Fibroblast of pulmonary artery (primary cell): ENCODE results near the gene CRB1.
A peak's percentile ranks its signal among the peaks of the same experiment; 100 is the strongest.

Experiments used
- DNase-seq: peaks from one replicate; pipeline ENCODE4 v3.0.0-alpha.2; 2010; ENCODE audit warnings: low read depth
- H3K4me3 ChIP-seq: replicated peaks from 2 replicates; pipeline ENCODE4 v1.5.1; 2011; ENCODE audit warnings: low read depth, mild to moderate bottlenecking, control low read depth, low read length, moderate library complexity
- CTCF ChIP-seq: IDR thresholded peaks from 2 replicates; pipeline ENCODE4 v1.5.1; 2011; ENCODE audit warnings: mild to moderate bottlenecking, control low read depth, low read length, inconsistent platforms; ENCODE audit errors: missing control alignments

The CRB1 gene

DNA sequence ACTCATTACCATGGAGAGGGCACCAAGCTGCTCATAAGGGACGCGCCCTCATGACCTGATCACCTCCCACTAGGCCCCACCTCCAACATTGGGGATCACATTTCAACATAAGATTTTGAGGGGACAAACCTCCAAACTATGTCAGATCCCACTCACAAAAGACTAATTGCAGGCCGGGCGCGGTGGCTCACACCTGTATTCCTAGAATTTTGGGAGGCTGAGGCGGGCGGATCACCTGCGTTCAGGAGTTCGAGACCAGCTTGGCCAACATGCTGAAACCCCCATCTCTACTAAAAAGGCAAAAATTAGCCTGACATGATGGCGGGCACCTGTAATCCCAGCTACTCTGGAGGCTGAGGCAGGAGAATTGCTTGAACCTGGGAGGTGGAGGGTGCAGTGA lies 228.7 kb downstream of the CRB1 start:
- H3K4me3 ChIP-seq = no peak overlapping the region
- no peak for TF ChIP-seq CTCF
- DNase-seq = no peak

DNA sequence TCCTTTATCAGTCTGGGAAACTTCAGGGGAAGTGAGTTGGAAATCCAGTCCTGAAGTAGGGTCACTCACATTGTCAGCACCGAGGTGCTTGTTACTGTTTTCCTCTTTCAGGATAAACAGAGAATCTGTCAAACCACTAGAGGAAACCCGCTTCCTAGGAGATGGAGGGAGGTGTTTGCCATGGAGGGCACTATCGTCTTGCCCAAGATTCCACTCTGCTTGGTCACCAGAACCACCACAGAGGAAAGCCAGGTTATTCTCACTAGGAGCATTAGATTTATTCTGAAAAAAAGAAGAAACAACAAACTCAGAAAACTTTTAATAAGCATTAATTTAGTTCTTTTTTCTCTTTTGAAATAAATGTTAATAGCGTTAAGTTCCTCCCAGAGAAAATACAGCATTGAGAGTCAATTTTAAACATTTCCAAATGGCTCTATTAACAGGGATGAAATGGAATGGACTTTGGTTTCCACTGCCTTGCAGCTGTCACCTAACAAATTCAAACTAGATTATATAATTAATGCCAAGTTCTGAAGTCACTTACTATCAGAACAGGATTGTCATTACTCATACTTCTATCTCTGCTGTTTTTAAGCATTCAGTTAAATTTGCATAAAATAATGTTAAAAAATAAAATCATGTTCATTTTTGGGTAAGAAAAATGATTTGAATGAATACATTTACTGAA lies 242.8 kb downstream of the CRB1 start:
- TF ChIP-seq CTCF = no peak
- no peak for DNase-seq
- no peak overlapping the region for H3K4me3 ChIP-seq

GRCh38 chr1:197515421-197515820 lies 247.4 kb downstream of the CRB1 start:
- H3K4me3 ChIP-seq = no peak overlapping the region
- no peak for DNase-seq
- TF ChIP-seq CTCF = no peak

GRCh38 chr1:197519741-197520334 lies 251.8 kb downstream of the CRB1 start:
- TF ChIP-seq CTCF = peak; percentile 58
- DNase-seq = peak; percentile 42
- H3K4me3 ChIP-seq = no peak overlapping the region

- H3K4me3 ChIP-seq = no peak overlapping the region
- peak; percentile 66 for DNase-seq
- peak; percentile 79 for TF ChIP-seq CTCF
Observed at GRCh38 chr1:197521118-197521739, 253.2 kb downstream of the CRB1 start.

- TF ChIP-seq CTCF = peak; percentile 42
- no peak overlapping the region for H3K4me3 ChIP-seq
- DNase-seq = peak; percentile 57
Observed at GRCh38 chr1:197526736-197527371, 258.8 kb downstream of the CRB1 start.
